ENCODE measurements around the gene GRK5.

GRK5 gene

DNA sequence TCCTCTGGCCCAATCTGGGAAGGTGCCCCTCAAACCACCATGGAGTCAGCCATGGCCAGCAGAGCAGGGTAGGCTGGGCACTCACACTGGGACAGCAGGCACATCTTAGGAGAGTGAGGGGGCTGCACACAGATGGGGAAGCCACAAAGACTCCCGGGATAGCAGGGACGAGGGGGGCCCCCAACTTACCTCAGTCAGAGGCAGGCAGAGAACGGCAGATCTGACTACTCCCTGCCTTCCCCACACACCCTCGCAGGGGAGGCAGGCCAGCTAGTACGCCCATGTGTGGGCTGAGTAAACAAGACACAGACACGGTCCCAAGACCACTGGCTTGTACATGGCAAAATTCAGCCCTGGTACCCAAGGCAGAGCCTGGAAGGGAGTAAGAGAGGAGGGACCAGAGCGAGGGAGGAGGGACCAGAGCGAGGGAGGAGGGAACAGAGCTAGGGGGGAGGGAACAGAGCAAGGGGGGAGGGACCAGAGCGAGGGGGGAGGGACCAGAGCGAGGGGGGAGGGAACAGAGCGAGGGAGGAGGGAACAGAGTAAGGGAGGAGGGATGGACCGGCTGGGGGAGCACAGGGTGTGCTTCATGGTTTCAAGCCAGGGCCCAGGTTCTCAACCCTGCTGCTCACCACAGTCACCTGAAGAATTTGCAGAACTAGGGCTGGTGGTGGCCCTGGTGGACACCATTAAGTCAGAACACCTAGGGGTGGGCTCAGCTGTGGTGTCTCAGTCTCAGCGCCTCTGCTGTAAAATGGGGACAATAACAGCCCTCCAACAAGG lies 261.4 kb downstream of the GRK5 start:
- no peaks in the 10 kb centered on the region for H3F3A ChIP-seq (ENCODE audit: insufficient read depth, low read length)
- H3K4me3 ChIP-seq (ENCODE audit: low read length): no peak overlapping the region
- no peaks in the 10 kb centered on the region for H3K4me1 ChIP-seq (ENCODE audit: low read length)
- H2AFZ ChIP-seq (ENCODE audit: low read length): no peak overlapping the region
- H3K36me3 ChIP-seq (replicated peaks; ENCODE audit: insufficient read depth, low read length): no peaks in the 10 kb centered on the region
- no peaks in the 10 kb centered on the region for H3K79me2 ChIP-seq (ENCODE audit: low read length)
- H3K9me2 ChIP-seq (replicated peaks; ENCODE audit: insufficient read depth, low read length): no peaks in the 10 kb centered on the region
- H3K4me2 ChIP-seq (ENCODE audit: low read depth, low read length): no peak overlapping the region
- DNase-seq: no peak
- no peak overlapping the region for H3K9ac ChIP-seq (ENCODE audit: low read length)
- no peaks in the 10 kb centered on the region for H4K20me1 ChIP-seq (ENCODE audit: insufficient read depth, low read length)
- no peak overlapping the region for H3K27ac ChIP-seq (ENCODE audit: low read length)
- H3K9me3 ChIP-seq (replicated peaks; ENCODE audit: insufficient read depth, low read length): no peaks in the 10 kb centered on the region
- H3K27me3 ChIP-seq (replicated peaks; ENCODE audit: insufficient read depth, low read length): no peaks in the 10 kb centered on the region
- TF ChIP-seq EZH2phosphoT487 (IDR thresholded peaks at IDR 0.05; ENCODE audit: low read length) (no peak), EZH2 (optimal IDR thresholded peaks at IDR 0.05; ENCODE audit: low read depth, low read length) (no peak)
- TF ChIP-seq, protein P1, sequence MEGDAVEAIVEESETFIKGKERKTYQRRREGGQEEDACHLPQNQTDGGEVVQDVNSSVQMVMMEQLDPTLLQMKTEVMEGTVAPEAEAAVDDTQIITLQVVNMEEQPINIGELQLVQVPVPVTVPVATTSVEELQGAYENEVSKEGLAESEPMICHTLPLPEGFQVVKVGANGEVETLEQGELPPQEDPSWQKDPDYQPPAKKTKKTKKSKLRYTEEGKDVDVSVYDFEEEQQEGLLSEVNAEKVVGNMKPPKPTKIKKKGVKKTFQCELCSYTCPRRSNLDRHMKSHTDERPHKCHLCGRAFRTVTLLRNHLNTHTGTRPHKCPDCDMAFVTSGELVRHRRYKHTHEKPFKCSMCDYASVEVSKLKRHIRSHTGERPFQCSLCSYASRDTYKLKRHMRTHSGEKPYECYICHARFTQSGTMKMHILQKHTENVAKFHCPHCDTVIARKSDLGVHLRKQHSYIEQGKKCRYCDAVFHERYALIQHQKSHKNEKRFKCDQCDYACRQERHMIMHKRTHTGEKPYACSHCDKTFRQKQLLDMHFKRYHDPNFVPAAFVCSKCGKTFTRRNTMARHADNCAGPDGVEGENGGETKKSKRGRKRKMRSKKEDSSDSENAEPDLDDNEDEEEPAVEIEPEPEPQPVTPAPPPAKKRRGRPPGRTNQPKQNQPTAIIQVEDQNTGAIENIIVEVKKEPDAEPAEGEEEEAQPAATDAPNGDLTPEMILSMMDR (IDR thresholded peaks at IDR 0.05; ENCODE audit: low read length): no peak

DNA sequence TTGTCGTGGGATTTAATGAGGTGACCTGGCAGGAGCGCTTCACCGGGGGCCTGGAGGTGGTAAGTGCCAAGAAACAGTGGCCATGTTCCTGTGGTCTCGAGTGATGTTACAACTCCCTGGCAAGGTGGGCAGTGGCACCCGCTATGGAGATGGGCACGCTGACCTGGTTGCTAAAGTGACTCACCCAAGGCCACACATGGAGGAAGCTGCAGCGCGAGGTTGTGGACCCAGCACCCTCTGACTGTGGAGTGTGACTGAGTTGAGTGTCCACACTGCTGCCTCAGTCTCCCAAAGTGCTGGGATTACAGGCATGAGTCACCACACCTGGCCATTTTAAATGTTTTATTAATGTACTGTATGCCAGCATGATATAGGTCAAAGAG lies 261.9 kb downstream of the GRK5 start:
- H3K27ac ChIP-seq (ENCODE audit: low read length): no peak overlapping the region
- H2AFZ ChIP-seq (ENCODE audit: low read length): no peak overlapping the region
- no peaks in the 10 kb centered on the region for H4K20me1 ChIP-seq (ENCODE audit: insufficient read depth, low read length)
- H3K9me2 ChIP-seq (replicated peaks; ENCODE audit: insufficient read depth, low read length): no peaks in the 10 kb centered on the region
- no peak for DNase-seq
- TF ChIP-seq EZH2 (optimal IDR thresholded peaks at IDR 0.05; ENCODE audit: low read depth, low read length) (no peak), EZH2phosphoT487 (IDR thresholded peaks at IDR 0.05; ENCODE audit: low read length) (no peak)
- TF ChIP-seq, protein P1 (IDR thresholded peaks at IDR 0.05; ENCODE audit: low read length): no peak
- H3K36me3 ChIP-seq (replicated peaks; ENCODE audit: insufficient read depth, low read length): no peaks in the 10 kb centered on the region
- H3K9me3 ChIP-seq (replicated peaks; ENCODE audit: insufficient read depth, low read length): no peaks in the 10 kb centered on the region
- H3K9ac ChIP-seq (ENCODE audit: low read length): no peak overlapping the region
- H3K4me3 ChIP-seq (ENCODE audit: low read length): no peak overlapping the region
- H3K4me2 ChIP-seq (ENCODE audit: low read depth, low read length): no peak overlapping the region
- H3K27me3 ChIP-seq (replicated peaks; ENCODE audit: insufficient read depth, low read length): no peaks in the 10 kb centered on the region
- no peaks in the 10 kb centered on the region for H3F3A ChIP-seq (ENCODE audit: insufficient read depth, low read length)
- H3K79me2 ChIP-seq (ENCODE audit: low read length): no peaks in the 10 kb centered on the region
- no peaks in the 10 kb centered on the region for H3K4me1 ChIP-seq (ENCODE audit: low read length)

DNA sequence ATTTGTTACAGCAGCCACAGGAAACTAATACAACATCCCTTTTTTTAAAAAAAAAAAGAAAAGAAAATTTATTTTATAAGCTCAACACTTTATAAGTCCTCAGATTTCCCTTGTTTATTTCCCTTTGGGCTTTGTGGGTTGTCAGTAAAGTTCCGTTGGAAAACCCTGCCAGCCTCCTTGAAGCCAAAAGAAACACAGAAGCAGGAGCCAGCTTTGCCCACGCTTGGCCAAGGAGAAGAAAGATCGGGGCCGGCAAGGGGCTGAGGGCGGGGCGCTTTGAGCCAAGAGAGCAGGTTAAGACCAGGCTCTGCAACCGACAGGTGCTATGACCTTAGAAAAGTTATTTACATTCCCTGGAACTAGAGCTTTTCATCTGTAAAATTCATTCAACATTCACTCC lies 262.5 kb downstream of the GRK5 start:
- no peak for DNase-seq
- Histone ChIP-seq H2AFZ (ENCODE audit: low read length) (no peak overlapping the region), H3F3A (ENCODE audit: insufficient read depth, low read length) (no peaks in the 10 kb centered on the region), H3K9ac (ENCODE audit: low read length) (no peak overlapping the region), H4K20me1 (ENCODE audit: insufficient read depth, low read length) (no peaks in the 10 kb centered on the region), H3K9me3 (replicated peaks; ENCODE audit: insufficient read depth, low read length) (no peaks in the 10 kb centered on the region), H3K4me3 (ENCODE audit: low read length) (no peak overlapping the region), H3K79me2 (ENCODE audit: low read length) (no peaks in the 10 kb centered on the region), H3K27me3 (replicated peaks; ENCODE audit: insufficient read depth, low read length) (no peaks in the 10 kb centered on the region), H3K4me1 (ENCODE audit: low read length) (no peaks in the 10 kb centered on the region), H3K9me2 (replicated peaks; ENCODE audit: insufficient read depth, low read length) (no peaks in the 10 kb centered on the region), H3K4me2 (ENCODE audit: low read depth, low read length) (no peak overlapping the region), H3K36me3 (replicated peaks; ENCODE audit: insufficient read depth, low read length) (no peaks in the 10 kb centered on the region), H3K27ac (ENCODE audit: low read length) (no peak overlapping the region)
- TF ChIP-seq EZH2phosphoT487 (IDR thresholded peaks at IDR 0.05; ENCODE audit: low read length) (no peak), EZH2 (optimal IDR thresholded peaks at IDR 0.05; ENCODE audit: low read depth, low read length) (no peak)
- TF ChIP-seq, protein P1 (IDR thresholded peaks at IDR 0.05; ENCODE audit: low read length): no peak

All from MM.1S (cell line).